ENCODE results near the gene ABCB10.

DNA sequence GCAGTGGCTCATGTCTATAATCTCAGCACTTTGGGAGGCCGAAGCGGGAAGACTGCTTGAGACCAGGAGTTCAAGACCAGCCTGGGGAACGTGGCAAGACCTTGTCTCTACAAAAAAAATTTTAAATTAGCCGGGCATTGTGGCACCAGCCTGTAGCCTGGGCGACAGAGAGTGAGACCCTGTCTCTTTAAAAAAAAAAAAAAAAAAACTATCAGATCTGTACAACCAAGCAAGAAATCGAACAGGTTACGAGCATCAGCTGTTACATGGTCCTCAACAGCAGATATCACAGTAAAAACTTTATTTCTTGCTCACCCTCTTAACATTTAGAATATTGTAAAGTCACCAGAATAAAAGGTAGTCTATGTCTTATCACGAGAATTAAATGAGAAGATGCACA lies 51.9 kb downstream of the ABCB10 start:
- no peak for TF ChIP-seq EZH2phosphoT487 (conservative IDR thresholded peaks at IDR 0.05; ENCODE audit: low read length)
- TF ChIP-seq, protein P1, sequence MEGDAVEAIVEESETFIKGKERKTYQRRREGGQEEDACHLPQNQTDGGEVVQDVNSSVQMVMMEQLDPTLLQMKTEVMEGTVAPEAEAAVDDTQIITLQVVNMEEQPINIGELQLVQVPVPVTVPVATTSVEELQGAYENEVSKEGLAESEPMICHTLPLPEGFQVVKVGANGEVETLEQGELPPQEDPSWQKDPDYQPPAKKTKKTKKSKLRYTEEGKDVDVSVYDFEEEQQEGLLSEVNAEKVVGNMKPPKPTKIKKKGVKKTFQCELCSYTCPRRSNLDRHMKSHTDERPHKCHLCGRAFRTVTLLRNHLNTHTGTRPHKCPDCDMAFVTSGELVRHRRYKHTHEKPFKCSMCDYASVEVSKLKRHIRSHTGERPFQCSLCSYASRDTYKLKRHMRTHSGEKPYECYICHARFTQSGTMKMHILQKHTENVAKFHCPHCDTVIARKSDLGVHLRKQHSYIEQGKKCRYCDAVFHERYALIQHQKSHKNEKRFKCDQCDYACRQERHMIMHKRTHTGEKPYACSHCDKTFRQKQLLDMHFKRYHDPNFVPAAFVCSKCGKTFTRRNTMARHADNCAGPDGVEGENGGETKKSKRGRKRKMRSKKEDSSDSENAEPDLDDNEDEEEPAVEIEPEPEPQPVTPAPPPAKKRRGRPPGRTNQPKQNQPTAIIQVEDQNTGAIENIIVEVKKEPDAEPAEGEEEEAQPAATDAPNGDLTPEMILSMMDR (IDR thresholded peaks at IDR 0.05; ENCODE audit: insufficient read depth, low read length, poor library complexity, severe bottlenecking) = no peak

All from SU-DHL-6 (cell line).